Tibial artery (tissue), 4 donors: ENCODE data around the gene ELAVL1.

Source experiments
- DNase-seq, 2 donors: peaks; one replicate each; pipeline ENCODE4 v3.0.0-alpha.2; 2019
- H3K27ac ChIP-seq, 2 donors: fragments of 200-600 bp; sonication (generic) in 1 of 2; 1 replicate in 1 of 2; 2 replicates in 1 of 2; pipeline ENCODE4 v1.5.1; 2018 to 2019; ENCODE audit warnings: mild to moderate bottlenecking in 1 of 2
- H3K27me3 ChIP-seq, 2 donors: fragments of 200-600 bp; sonication (generic) in 1 of 2; one replicate each; pipeline versions ENCODE4 v1.5.1 to v1.6.0; 2016 to 2019
- H3K36me3 ChIP-seq, 3 donors: fragments of 200-600 bp; sonication (generic) in 2 of 3; one replicate each; pipeline ENCODE4 v1.5.1; 2016 to 2019; ENCODE audit warnings: mild to moderate bottlenecking in 2 of 3
- H3K4me1 ChIP-seq, 4 donors: fragments of 200-600 bp; sonication (generic) in 2 of 4; 1 replicate in 3 of 4; 2 replicates in 1 of 4; pipeline ENCODE4 v1.5.1; 2016 to 2019
- H3K4me3 ChIP-seq, 2 donors: fragments of 200-600 bp; sonication (generic) in 1 of 2; 1 replicate in 1 of 2; 2 replicates in 1 of 2; pipeline ENCODE4 v1.5.1; 2018 to 2019; ENCODE audit warnings: mild to moderate bottlenecking in 2 of 2
- H3K9me3 ChIP-seq, 3 donors: fragments of 200-600 bp; sonication (generic) in 1 of 3; one replicate each; pipeline ENCODE4 v1.5.1; 2016 to 2019
- CTCF ChIP-seq, 2 experiments: fragments of 200-600 bp in 1 of 2; fragments of 450-650 bp in 1 of 2; IDR thresholded peaks; one replicate each; pipeline ENCODE4 v1.5.1; 2017 to 2019; ENCODE audit warnings: antibody characterized with exemption in 2 of 2, mild to moderate bottlenecking in 1 of 2, moderate library complexity in 1 of 2
- intact Hi-C: fragments of 100-400 bp; cut with DNase I; formaldehyde crosslinking; loops from one replicate; pipeline ENCODE4 v1.15.0; 2023; ENCODE audit warnings: low total_unique reads

ELAVL1 gene

GRCh38 chr19:7978179-7978825, 27.1 kb downstream of the ELAVL1 start:
- no peak for DNase-seq
- Histone ChIP-seq H3K36me3 (peaks cover 33 to 94% (median 90%) of the 10 kb centered on the region in 3 donors), H3K27ac (no peak overlapping the region), H3K27me3 (no peaks in the 10 kb centered on the region), H3K4me3 (no peak overlapping the region), H3K4me1 (peaks cover 0 to 4% (median 0%) of the 10 kb centered on the region in 4 donors), H3K9me3 (no peaks in the 10 kb centered on the region)
- intact Hi-C loops = no loop called here
- no peak for TF ChIP-seq CTCF (IDR thresholded peaks at IDR 0.05)

GRCh38 chr19:7977723-7978040, 27.8 kb downstream of the ELAVL1 start:
- H3K27me3 ChIP-seq = no peaks in the 10 kb centered on the region
- no peak overlapping the region for H3K27ac ChIP-seq
- intact Hi-C loops = no loop called here
- no peak for TF ChIP-seq CTCF (IDR thresholded peaks at IDR 0.05)
- peaks cover 0 to 4% (median 0%) of the 10 kb centered on the region in 4 donors for H3K4me1 ChIP-seq
- H3K4me3 ChIP-seq = no peak overlapping the region
- H3K36me3 ChIP-seq = peaks cover 37 to 93% (median 86%) of the 10 kb centered on the region in 3 donors
- H3K9me3 ChIP-seq = no peaks in the 10 kb centered on the region
- DNase-seq = no peak

- Histone ChIP-seq H3K4me1 (peaks cover 0 to 4% (median 0%) of the 10 kb centered on the region in 4 donors), H3K36me3 (peaks cover 42 to 92% (median 84%) of the 10 kb centered on the region in 3 donors), H3K27me3 (no peaks in the 10 kb centered on the region), H3K27ac (no peak overlapping the region), H3K9me3 (no peaks in the 10 kb centered on the region), H3K4me3 (no peak overlapping the region)
- DNase-seq = no peak
- intact Hi-C loops = no loop called here
- no peak for TF ChIP-seq CTCF (IDR thresholded peaks at IDR 0.05)
These were observed 28.3 kb downstream of the ELAVL1 start for GRCh38 chr19:7977021-7977722.

- peaks cover 0 to 4% (median 0%) of the 10 kb centered on the region in 4 donors for H3K4me1 ChIP-seq
- no peaks in the 10 kb centered on the region for H3K9me3 ChIP-seq
- H3K27me3 ChIP-seq = no peaks in the 10 kb centered on the region
- intact Hi-C loops = no loop called here
- no peak for DNase-seq
- no peak for TF ChIP-seq CTCF (IDR thresholded peaks at IDR 0.05)
- no peak overlapping the region for H3K4me3 ChIP-seq
- no peak overlapping the region for H3K27ac ChIP-seq
- peaks cover 46 to 92% (median 84%) of the 10 kb centered on the region in 3 donors for H3K36me3 ChIP-seq
These were observed 29.0 kb downstream of the ELAVL1 start for GRCh38 chr19:7976461-7976860.

- Histone ChIP-seq H3K4me3 (no peak overlapping the region), H3K36me3 (peaks cover 36 to 91% (median 79%) of the 10 kb centered on the region in 3 donors), H3K9me3 (no peaks in the 10 kb centered on the region), H3K27me3 (no peaks in the 10 kb centered on the region), H3K4me1 (peaks cover 0 to 4% (median 0%) of the 10 kb centered on the region in 4 donors), H3K27ac (no peak overlapping the region)
- intact Hi-C loops = no loop called here
- TF ChIP-seq CTCF (IDR thresholded peaks at IDR 0.05) = no peak
- DNase-seq = no peak
These were observed 30.4 kb downstream of the ELAVL1 start for GRCh38 chr19:7975037-7975436.
